Kidney epithelial cell (primary cell): ENCODE measurements around the gene ANXA11. TPM values are rescaled to one million over a fixed set of nuclear protein-coding genes. Genes with fewer than 3 reads are reported as not detected.

Experiments used
- DNase-seq: peaks from one replicate; pipeline ENCODE4 v3.0.0-alpha.2; 2010; ENCODE audit warnings: low read depth
- H3K27me3 ChIP-seq: 2 replicates; pipeline ENCODE4 v1.6.0; 2011; ENCODE audit warnings: low read length; ENCODE audit not compliant: control insufficient read depth, insufficient read depth
- H3K36me3 ChIP-seq: 2 replicates; pipeline ENCODE4 v1.5.1; 2011; ENCODE audit warnings: low read length; ENCODE audit not compliant: control insufficient read depth, insufficient read depth
- H3K4me3 ChIP-seq: 2 replicates; pipeline ENCODE4 v1.5.1; 2011; ENCODE audit warnings: low read depth, mild to moderate bottlenecking, control low read depth, low read length
- total RNA-seq: library from RNA; depleted of rRNA; stranded (reverse); fragments of >200 nt; gene quantifications from 2 replicates; pipeline ENCODE4 v1.2.3, GENCODE V29; 2015
- TF ChIP-seq, protein P1 (sequence below): IDR thresholded peaks from 2 replicates; pipeline ENCODE4 v1.5.1; 2011; ENCODE audit warnings: mild to moderate bottlenecking, moderate library complexity, low read length, control low read depth, inconsistent platforms; ENCODE audit not compliant: insufficient read depth, poor library complexity, severe bottlenecking

The ANXA11 gene
- total RNA-seq, 1 donor from 2014 or later: 182 TPM

DNA sequence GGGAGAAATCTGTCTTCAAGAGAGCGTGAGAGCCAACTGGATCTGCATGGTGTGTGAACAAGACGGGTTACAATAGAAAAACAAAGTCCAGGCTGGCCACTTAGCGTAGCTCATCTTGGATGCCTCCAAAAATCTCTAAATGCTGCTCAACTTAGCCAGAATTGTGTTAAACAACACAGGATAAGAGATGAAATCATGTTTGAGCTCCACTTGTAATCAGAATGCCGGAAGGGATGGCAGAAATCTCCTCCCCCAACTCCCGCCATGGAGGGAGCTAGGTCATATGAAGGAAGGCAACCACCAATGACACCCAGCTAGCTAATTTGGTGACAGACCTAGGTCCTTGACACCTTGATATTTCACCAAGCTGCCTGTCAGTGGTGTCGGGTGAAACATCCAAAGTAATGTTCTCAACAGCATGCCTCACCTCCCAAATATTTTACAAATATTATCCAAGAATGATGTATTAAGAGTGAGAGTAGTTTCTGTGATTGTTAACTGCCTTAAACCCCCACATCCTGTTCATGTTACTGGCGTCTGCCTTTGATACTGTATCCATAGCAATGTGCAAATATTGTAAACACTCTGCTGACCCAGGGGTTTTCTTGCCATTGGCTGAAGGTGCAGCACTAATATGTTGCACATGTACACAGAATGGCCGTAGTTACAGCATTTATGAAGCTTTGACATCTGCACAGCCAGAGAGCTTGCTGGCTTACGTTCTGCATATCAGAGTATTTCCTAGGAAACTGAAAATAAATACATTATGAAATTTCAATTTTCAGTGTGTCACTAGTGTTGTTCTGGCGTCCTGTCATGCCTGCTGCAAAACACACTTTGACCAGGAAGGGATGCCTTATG is 101.0 kb downstream of the ANXA11 start:
- Histone ChIP-seq H3K27me3 (no peaks in the 10 kb centered on the region), H3K4me3 (no peak overlapping the region), H3K36me3 (no peaks in the 10 kb centered on the region)
- TF ChIP-seq, protein P1, sequence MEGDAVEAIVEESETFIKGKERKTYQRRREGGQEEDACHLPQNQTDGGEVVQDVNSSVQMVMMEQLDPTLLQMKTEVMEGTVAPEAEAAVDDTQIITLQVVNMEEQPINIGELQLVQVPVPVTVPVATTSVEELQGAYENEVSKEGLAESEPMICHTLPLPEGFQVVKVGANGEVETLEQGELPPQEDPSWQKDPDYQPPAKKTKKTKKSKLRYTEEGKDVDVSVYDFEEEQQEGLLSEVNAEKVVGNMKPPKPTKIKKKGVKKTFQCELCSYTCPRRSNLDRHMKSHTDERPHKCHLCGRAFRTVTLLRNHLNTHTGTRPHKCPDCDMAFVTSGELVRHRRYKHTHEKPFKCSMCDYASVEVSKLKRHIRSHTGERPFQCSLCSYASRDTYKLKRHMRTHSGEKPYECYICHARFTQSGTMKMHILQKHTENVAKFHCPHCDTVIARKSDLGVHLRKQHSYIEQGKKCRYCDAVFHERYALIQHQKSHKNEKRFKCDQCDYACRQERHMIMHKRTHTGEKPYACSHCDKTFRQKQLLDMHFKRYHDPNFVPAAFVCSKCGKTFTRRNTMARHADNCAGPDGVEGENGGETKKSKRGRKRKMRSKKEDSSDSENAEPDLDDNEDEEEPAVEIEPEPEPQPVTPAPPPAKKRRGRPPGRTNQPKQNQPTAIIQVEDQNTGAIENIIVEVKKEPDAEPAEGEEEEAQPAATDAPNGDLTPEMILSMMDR: no peak
- no peak for DNase-seq

Other genes starting within 250 kb of the ANXA11 start
- 23.9 and 24.6 TPM in 2 replicates for gene TMEM254, start 126.9 kb downstream of the ANXA11 start, total RNA-seq
- gene PLAC9, start 72.8 kb downstream of the ANXA11 start, total RNA-seq: not detected in 2 replicates
- 0.38 TPM in 1 of 2 replicates, not detected in the other for gene MAT1A, start 84.1 kb upstream of the ANXA11 start, total RNA-seq
- gene DYDC1, start 151.2 kb upstream of the ANXA11 start, total RNA-seq: not detected in 2 replicates
- 0.14 and 3.0 TPM in 2 replicates for gene DYDC2, start 151.2 kb upstream of the ANXA11 start, total RNA-seq
- 64.4 and 72.4 TPM in 2 replicates for gene PRXL2A, start 203.0 kb upstream of the ANXA11 start, total RNA-seq
- gene TSPAN14, start 248.8 kb upstream of the ANXA11 start, total RNA-seq: 111 and 116 TPM in 2 replicates